HG03039 (cell line): ENCODE measurements around the gene PHF20.
"Not testable (repeated sequence)": the region's sequence is repeated elsewhere in the genome, so short reads cannot be mapped to it uniquely, and the experiment has no call there.

ENCODE experiments used
- ATAC-seq: cut with Tn5 transposase; IDR thresholded peaks from one replicate; pipeline ENCODE4 v1.9.1; 2021; ENCODE audit warnings: mild to moderate bottlenecking, moderate library complexity; ENCODE audit not compliant: unreplicated experiment

PHF20 gene

DNA sequence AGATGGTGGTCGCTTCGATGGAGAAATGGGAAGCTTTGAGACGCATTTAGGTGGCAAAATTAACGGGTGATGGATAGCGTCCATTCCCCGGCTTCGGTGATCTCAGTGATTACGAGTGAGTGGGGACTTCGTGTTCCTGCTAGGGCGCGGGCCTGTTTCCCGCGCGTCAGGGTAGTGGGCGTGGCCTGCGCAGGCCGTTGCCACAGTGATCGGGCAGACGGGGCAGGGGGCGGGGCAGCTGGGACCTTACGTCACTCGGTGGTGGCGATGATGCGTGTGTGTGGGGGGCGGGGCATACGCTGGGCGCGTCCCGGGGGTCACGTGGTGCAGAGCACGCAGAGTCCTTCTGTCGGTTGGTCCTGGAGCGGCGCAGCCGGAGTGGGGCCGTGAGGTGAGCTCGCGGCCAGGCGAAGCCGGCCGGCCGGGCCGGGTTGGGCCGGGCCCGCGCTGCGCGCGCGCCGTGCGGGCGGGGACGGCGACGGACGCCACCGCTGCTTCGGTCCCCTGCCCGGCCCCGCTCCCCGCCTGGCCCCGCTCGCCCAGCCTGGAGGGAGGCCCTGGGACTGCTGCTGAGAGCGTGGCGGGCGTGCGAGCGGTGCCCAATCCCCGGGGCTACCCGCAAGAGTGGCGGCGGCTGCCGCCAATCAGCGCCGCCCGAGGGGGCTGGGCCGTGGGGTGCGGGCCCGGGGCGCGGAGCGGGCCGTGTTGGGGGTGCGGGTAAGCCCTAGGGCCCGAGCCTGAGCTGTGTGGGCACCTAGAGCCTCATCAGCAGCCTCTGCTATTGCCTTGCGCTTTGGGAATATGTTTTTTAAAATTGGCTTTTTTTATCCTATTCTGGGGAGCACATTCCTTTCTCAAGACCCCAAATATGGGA is at the start of gene PHF20:
Gene PHF20 (plus strand): TSS at position 327 of the 874 bp plus-strand sequence. CDS start 29,508 bp downstream, outside the sequence.
- ATAC-seq, result peak; percentile 80

DNA sequence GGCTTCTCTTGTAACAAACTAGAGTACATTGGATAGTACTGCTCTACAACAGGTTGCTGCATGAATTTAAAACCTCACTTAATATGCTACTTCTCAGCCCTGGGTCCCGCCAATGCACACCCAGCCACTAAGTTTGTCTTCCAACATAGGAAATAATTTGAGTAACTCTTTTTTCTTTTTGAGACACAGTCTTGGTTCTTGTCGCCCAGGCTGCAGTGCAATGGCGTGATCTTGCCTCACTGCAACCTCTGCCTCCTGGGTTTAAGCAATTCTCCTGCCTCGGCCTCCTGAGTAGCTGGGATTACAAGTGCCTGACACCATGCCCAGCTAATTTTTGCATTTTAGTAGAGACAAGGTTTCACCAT is 48.6 kb upstream of the PHF20 start:
- not testable (repeated sequence) for ATAC-seq

DNA sequence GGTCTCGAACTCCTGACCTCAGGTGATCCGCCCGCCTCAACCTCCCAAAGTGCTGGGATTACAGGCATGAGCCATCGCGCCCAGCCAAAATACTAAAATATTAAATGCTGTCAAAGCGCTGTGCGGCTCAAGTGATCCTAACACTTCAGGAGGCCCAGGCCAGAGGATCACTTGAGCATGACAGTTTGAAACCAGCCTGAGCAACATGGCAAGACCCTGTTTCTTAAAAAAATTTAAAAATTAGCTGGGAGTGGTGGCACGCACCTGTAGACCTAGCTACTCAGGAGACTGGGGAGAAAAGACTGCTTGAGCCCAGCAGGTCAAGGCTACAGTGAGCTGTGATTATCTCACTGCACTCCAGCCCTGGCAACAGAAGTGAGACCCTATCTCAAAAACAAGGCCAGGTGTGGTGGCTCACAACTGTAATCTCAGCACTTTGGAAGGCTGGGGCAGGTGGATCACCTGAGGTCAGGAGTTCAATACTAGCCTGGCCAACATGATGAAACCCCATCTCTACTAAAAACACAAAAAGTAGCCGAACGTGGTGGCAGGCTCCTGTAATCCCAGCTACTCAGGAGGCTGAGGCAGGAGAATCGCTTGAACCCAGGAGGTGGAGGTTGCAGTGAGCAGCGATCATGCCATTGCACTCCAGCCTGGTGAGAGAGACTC is 48.0 kb upstream of the PHF20 start:
- ATAC-seq, result not testable (repeated sequence)

DNA sequence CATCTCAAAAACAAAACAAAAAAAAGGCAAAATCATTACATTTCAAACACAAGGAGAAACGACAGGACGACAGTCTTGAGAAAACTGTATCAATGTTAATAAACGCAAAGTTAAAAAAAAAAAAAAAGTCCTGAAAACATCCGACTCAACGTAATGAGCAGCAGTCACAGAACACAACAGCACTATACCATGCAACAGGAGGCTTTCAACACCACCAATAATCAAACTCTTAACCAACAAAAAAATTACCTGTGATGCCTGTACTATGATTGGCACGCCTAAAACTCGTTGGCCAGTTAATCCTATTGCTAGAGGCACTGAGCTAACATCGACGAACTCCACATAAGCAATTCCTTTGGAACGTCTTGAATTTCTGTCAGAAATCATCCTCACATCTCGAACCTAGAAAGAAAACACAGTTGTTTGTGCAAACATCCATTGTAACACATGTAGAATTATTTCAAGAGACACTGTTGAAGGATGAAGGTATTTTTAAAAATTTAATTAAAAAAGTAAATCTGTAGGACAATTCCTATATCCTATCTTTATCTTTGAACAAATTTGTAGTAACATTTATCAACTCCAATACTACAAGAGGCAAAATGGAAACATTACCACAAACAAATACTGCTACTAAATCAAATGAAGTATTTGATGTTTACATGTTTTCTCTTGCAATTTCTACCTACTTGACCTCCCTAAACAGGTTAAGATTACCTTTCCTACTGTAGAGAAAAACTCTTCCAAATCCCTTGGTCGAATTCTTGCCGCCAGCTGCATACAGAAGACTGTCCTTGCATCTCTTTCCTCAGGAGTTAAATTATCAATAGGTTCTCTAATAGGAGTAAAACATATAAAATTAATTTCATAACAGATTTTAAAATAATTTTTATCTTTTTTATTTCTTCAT is 47.2 kb upstream of the PHF20 start:
- no peak for ATAC-seq

DNA sequence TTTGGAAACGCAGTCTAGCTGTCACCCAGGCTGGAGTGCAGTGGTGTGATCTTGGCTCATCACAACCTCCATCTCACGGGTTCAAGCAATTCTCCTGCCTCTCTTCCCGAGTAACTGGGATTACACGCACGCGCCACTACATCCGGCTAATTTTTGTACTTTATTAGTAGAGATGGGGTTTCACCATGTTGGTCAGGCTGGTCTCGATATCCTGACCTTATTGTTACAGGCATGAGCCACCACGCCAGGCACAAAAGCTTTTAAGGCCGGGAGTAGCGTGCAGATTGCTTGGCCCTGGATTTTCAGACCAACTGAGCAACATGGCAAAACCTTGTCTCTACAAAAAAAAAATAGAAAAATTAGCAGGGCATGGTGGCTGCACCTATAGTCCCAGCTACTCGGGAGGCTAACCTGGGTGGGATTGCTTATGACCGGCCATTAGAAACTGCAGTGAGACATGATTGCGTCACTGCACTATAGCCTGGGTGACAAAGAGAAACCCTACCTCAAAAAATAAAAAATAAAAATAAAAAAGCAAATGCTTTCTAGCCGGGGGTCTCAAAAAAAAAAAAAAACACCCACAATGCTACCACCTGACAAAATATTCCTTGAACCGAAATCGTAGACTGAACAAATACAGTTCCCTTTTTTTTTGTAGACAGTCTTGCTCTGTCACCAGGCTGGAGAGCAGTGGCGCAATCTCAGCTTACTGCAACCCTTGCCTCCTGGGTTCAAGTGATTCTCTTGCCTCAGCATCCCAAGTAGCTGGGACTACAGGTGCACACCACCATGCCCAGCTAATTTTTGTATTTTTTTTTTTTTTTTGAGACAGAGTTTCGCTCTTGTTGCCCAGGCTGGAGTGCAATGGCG is 44.7 kb upstream of the PHF20 start:
- no peak for ATAC-seq

DNA sequence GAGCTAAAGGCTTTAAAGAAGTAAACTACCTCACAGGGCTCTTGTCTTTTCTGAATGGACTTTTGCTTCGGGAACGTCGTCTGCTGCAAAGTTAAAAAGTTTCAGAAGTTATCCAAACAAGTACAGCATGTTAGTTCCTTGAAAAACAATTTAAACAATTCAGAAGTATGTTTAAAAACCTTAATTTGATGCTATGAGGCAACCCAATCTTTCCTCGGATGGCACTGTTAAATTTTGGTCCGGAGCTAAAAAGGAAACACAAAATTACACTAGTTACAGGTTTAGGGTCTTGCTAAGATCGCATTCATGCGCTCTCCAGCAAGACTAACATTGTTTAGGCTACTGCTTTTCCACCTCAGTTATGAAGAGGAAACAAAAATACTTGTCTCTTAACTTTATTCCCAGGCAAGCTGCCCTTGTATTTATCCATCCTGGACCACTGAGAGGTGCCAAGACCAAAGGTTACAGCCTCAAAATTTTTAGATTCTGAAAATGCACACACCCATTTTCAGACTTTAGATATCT is 42.5 kb upstream of the PHF20 start:
- no peak for ATAC-seq

DNA sequence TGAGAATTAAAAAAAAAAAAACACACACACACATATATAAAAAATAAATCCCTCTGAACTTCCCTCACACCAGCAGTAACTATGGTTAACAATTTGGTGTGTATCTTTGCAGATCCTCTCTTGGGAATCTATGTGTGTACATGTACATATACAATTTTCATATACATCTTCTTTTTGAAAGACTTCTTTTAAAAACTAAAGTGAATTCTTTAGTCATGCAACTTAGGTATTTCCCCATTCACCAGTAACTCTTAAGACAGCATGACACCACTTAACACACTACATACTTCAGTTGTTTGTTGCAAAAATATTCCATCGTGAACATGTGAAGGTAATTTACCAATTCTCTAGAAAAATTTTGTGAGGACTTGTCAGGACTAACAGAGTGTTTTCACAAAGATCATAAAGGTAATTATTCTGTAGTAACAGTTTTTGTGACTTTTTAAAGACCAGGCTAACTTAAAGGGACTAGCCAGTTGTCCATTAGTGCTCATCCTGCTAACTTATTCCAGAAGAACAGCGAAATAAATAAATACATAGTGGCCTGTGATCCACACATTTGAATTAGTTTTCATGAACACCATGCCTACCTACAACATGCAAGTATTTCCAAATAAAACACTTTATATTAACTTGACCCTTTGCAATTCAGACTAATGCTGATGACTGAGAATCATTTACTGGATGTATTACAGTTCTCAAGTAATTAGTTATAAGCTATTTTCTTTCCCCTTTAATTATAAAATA is 41.8 kb upstream of the PHF20 start:
- ATAC-seq, result no peak

DNA sequence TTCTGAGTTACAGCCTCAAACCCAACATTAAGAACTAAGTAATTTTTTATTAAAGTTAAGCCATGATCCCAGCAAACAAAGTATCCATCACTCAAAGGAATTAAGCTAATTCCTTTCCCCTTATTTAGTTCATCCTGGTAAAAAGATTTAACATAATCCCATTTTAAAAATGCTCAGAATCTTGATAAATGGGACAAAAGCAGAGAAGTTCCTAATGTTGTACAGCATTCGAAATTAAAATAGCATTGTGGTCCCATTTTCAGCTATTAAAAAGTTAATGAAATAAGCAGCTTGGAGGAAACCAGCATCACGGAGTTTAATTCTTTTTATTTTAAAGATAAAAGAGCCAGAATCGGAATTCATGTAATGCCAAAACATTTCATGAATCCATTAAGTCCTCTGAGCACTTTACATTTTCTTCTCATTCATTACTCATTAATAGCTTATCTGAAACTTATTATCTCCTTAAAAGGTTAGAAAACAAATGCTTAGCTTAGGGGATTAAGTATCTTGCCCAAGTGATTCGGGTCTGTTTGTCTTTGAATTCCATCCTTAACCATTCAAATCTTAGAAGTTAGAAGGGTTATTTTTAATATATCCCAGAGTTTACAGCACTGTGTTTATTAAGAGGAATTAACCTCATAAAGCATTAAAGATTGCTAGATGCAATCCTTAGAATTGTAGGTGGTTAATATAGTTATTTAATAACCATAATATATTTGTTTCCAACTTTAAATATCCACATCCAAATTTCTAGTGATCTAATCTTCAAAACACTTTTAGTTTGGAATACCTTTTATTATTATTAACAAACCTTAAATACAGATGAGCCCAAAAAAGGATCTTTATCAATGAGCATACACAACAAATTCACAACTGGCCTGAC is 41.0 kb upstream of the PHF20 start:
- no peak for ATAC-seq

DNA sequence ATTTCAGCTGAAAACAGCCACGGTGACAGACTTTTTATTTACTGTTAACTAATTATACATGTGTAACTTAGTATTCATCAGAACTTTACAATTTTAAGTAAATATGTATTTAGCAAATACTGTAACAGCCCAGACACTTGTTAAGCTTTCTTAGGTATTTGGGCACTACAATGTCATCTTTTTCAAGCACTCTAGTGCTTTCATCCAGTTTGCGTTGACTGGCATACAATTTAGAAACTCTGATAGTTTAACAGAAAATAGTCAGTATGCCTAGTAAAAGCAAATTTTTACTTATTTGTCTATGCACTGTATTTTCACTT is 40.4 kb upstream of the PHF20 start:
- ATAC-seq, result no peak

DNA sequence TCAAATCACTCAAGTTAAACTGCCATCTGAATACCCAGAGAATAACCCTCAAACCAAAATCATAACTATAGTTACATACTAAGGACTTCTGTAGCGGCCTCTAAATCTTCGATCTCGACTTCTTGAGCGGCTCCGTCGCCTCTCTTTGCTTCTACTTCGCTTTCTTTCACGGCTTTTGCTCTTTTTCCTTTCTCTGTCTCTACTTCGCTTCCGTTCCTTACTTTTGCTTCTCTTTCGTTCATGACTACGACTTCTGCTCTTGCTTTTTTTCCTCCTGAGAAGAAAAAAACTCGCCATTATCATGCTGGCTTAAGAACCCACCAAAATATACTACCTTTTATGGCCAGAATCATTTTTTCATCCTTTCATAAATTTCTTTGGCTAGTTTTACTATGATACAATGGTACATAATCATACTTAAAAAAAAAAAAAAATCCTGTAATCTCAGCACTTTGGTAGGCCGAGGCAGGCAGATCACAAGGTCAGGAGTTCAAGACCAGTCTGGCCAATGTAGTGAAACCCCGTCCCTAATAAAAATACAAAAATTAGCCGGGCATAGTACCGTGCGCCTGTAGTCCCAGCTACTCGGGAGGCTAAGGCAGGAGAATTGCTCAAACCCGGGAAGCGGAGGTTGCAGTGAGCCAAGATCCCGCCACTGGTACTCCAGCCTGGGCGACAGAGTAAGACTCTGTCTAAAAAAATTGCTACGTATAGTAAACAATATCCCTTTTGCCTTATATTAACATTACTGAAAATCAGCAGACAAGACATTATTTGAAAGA is 39.8 kb upstream of the PHF20 start:
- ATAC-seq, result no peak

DNA sequence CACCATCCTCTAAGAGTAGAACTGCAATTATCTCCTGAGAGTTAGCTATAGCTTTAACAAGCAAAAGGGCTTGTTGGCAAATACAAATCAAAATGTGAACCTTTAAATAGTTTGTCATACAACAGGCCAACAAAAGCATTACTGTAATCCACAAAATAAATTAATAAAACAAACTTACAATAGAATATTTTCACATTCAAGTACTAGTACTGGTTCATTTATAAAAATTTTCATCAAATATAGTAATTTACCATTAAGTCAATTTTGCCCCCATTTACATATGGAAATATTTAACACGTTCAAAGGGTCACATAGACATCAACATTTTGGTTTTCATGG is 39.2 kb upstream of the PHF20 start:
- no peak for ATAC-seq

DNA sequence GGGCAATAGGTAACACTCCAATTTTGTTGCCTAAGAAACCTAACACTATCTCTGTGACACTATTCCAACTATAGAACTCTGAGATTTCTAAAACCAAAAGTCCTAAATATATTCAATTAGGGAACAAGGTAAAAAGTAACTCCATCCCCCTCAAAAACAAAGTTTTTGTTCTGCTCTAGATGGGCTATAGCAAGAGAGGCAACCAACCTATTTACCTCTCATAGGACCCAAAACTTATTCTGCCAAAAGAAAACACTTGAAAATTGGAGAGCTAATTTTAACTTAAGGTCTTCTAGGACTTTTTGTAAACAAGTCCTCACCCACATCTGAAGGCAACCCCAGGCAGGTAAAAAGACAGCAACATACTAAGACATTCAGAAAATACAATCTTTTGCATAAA is 37.4 kb upstream of the PHF20 start:
- ATAC-seq, result no peak

DNA sequence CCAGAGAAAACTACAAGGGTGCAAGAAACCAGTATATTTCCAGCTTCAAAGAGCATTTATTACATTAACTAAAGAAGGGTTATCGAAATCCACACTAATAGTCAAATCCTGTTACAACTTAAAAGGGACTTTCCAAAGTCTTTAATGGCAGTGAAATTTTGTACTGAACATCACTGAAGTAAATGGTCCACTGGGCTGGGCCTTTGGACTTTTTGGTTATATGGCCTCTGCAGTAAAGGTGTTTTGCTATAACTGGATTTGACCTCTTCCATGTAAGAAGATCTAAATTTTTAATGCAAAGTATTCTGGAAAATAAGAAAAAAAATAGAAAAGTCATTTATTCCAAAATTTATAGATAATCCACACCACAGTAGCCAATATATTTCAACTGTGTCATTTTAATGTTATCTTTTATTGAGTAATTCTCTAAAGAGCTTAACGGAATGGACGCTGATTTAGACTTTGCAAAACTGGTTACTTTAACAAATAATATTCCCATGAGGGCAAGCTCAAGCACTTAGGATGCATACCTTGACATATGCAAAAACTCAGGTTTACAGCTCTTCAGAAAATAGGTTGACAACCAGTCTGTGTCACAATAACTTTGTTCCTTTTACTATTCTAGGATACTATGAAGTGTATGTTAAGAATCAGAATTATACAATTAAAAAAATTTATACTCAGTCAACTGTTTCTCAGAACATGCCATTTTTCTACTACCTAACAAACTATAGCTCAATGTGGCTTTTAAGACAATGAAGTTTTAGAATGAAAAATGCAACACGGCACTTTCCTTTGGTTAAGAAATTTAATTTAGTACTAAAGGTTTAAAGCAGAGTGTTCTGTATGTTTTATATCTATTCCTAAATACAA is 36.8 kb upstream of the PHF20 start:
- no peak for ATAC-seq

DNA sequence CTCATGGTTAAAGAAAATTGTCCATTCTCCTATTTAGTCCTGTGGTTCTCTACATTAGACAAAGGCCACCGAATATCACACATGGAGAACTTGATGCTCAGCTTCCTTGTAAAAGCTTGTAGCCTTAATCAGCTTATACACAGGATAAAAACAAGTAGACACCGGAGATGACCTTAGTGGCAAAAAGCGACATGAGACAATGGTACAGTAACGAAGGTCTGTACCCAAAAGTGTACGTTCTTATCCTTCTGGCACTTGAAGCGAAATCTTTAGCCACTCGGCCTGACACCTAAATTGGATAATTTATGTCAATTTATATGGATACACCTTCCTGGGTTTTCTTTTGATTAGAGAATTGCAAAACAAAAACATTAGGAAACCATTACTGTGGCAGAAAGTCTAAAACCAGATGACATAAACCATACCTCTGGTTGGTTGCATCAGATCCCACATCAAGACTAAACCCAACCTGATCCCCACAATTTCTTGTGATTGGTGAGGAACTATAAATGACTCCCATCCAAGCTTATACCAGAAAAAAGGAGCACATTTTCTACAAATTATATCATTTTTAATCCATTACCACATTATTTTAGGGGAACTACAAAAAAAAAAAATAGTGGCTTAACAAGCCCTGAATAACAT is 35.9 kb upstream of the PHF20 start:
- ATAC-seq, result no peak

DNA sequence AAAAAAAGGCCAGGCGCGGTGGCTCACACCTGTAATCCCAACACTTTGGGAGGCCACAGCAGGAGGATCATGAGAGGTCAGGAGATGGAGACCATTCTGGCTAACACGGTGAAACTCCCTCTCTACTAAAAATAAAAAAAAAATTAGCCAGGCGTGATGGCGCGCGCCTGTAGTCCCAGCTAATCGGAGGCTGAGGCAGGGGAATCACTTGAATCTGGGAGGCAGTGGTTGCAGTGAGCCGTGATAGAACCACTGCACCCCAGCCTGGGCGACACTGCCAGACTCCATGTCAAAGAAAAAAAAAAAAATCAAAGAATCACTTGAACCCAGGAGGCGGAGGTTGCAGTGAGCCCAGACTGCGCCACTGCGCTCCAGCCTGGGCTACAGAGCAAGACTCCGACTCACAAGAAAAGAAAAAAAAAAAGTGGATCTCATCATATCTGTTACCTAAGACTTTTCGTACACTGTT is 33.9 kb upstream of the PHF20 start:
- no peak for ATAC-seq

DNA sequence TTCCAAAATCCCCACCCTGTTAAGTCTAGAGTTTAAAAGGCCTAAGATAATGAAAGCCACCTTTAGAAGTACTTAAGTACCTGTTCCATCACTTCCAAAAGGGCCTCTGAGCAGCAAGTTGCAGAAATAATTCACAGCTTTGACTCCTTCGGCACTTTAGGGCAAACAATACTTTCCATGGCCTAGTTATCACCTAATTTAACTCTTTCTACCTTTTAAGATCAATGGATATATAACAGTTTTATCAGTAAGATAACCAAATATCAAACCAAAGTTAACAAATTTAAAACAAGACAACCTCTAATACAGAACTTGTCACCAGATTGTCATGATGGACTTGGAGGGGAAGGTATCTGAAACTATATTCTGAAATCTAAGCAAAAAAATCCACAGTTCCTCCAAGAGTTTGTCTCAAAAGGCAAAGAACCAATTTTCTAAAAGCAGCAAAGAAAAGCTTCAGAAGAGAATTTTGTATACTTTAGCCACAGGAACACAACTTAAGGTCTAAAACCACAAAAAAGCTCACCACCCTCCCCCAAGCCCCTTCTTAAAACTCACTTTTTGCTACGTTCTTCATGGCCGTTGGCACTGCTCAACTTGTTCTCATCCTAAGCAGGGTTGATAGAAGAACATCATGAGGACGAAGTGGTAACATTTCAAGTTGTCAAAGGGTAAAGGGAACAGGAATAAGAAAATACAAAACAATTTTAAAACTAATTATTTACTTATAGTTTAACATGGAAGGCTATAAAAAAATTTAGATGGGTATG is 33.2 kb upstream of the PHF20 start:
- no peak for ATAC-seq
